KMS-11 (cell line): ENCODE data around the gene TEX10.

Experiments used
- H2AFZ ChIP-seq: fragments of 200-600 bp; sonication (generic); 2 replicates; pipeline ENCODE4 v1.6.1; 2016; ENCODE audit warnings: antibody characterized with exemption, mixed run types, low read depth
- H3K27ac ChIP-seq: fragments of 200-600 bp; sonication (generic); 2 replicates; pipeline ENCODE4 v1.6.1; 2016; ENCODE audit warnings: mild to moderate bottlenecking, mixed run types
- H3K27me3 ChIP-seq: fragments of 200-600 bp; sonication (generic); 2 replicates; pipeline ENCODE4 v1.6.1; 2017; ENCODE audit warnings: mild to moderate bottlenecking, low read depth, mixed run types, moderate library complexity; ENCODE audit not compliant: insufficient read depth
- H3K36me3 ChIP-seq: fragments of 200-600 bp; sonication (generic); 2 replicates; pipeline ENCODE4 v1.6.1; 2017; ENCODE audit warnings: mild to moderate bottlenecking, mixed run types; ENCODE audit not compliant: insufficient read depth
- H3K4me1 ChIP-seq: fragments of 200-600 bp; sonication (generic); 2 replicates; pipeline ENCODE4 v1.6.1; 2016; ENCODE audit warnings: mild to moderate bottlenecking, low read depth, mixed run types; ENCODE audit not compliant: poor library complexity, severe bottlenecking
- H3K4me2 ChIP-seq: fragments of 200-600 bp; sonication (generic); 2 replicates; pipeline ENCODE4 v1.7.0; 2016; ENCODE audit warnings: mild to moderate bottlenecking, mixed run types
- H3K4me3 ChIP-seq: fragments of 200-600 bp; sonication (generic); IDR thresholded peaks from 2 replicates; pipeline ENCODE4 v1.6.1; 2017; ENCODE audit warnings: low read depth, low read length, mixed read lengths; ENCODE audit not compliant: insufficient read depth
- H3K79me2 ChIP-seq: fragments of 200-600 bp; sonication (generic); 2 replicates; pipeline ENCODE4 v1.6.1; 2016; ENCODE audit warnings: low read depth, mixed run types; ENCODE audit not compliant: insufficient read depth
- H3K9ac ChIP-seq: fragments of 200-600 bp; sonication (generic); 2 replicates; pipeline ENCODE4 v1.6.1; 2016; ENCODE audit warnings: mild to moderate bottlenecking, mixed run types
- H4K20me1 ChIP-seq: fragments of 200-600 bp; sonication (generic); 2 replicates; pipeline ENCODE4 v1.6.1; 2016; ENCODE audit warnings: mild to moderate bottlenecking, mixed run types; ENCODE audit not compliant: insufficient read depth
- CTCF ChIP-seq: fragments of 200-600 bp; sonication (generic); conservative IDR thresholded peaks from 2 replicates; pipeline ENCODE4 v1.6.1; 2017; ENCODE audit warnings: low read depth, mild to moderate bottlenecking, antibody characterized with exemption, low read length, moderate library complexity, mixed read lengths

Gene TEX10

GRCh38 chr9:100268271-100268670, 84.5 kb downstream of the TEX10 start:
- Histone ChIP-seq H3K9ac (no peak overlapping the region), H3K79me2 (no peaks in the 10 kb centered on the region), H3K4me3 (no peak overlapping the region), H3K27me3 (no peaks in the 10 kb centered on the region), H4K20me1 (no peaks in the 10 kb centered on the region), H3K4me2 (no peak overlapping the region), H2AFZ (no peak overlapping the region), H3K4me1 (no peaks in the 10 kb centered on the region), H3K36me3 (no peaks in the 10 kb centered on the region), H3K27ac (no peak overlapping the region)
- no peak for TF ChIP-seq CTCF

- Histone ChIP-seq H4K20me1 (no peaks in the 10 kb centered on the region), H3K4me3 (no peak overlapping the region), H3K27ac (no peak overlapping the region), H3K36me3 (no peaks in the 10 kb centered on the region), H3K27me3 (no peaks in the 10 kb centered on the region), H3K9ac (no peak overlapping the region), H2AFZ (no peak overlapping the region), H3K4me1 (no peaks in the 10 kb centered on the region), H3K79me2 (no peaks in the 10 kb centered on the region), H3K4me2 (no peak overlapping the region)
- TF ChIP-seq CTCF: no peak
Measured at GRCh38 chr9:100267211-100267610, 85.5 kb downstream of the TEX10 start.
